Measurements from ENCODE around the gene SLC35G4. TPM values are rescaled to one million over a fixed set of nuclear protein-coding genes. Genes with fewer than 3 reads are reported as not detected.

Gene SLC35G4
- total RNA-seq, 1 donor from 2014 or later = not detected

- no peak overlapping the region for H3K4me3 ChIP-seq (ENCODE audit: low read depth, low read length)
These were observed 38.5 kb upstream of the SLC35G4 start for GRCh38 chr18:11570769-11571412.

GRCh38 chr18:11572201-11572600, 37.2 kb upstream of the SLC35G4 start:
- H3K4me3 ChIP-seq (ENCODE audit: low read depth, low read length) = no peak overlapping the region
- peaks cover 2% of the 10 kb centered on the region for H3K27me3 ChIP-seq (ENCODE audit: control insufficient read depth, insufficient read depth, low read length)
- no peak for DNase-seq (ENCODE audit: low read depth)
- H3K36me3 ChIP-seq (ENCODE audit: control insufficient read depth, insufficient read depth, low read length) = no peaks in the 10 kb centered on the region
- TF ChIP-seq CTCF (IDR thresholded peaks at IDR 0.05; ENCODE audit: insufficient read depth, low read length, poor library complexity, severe bottlenecking) = no peak

More at GRCh38 chr18:11570769-11571412, 38.5 kb upstream of the SLC35G4 start:
- TF ChIP-seq CTCF (IDR thresholded peaks at IDR 0.05; ENCODE audit: insufficient read depth, low read length, poor library complexity, severe bottlenecking) = no peak
- DNase-seq (ENCODE audit: low read depth) = no peak
- Histone ChIP-seq H3K36me3 (ENCODE audit: control insufficient read depth, insufficient read depth, low read length) (no peaks in the 10 kb centered on the region), H3K27me3 (ENCODE audit: control insufficient read depth, insufficient read depth, low read length) (peaks cover 2% of the 10 kb centered on the region)

- DNase-seq (ENCODE audit: low read depth) = no peak
- peaks cover 2% of the 10 kb centered on the region for H3K27me3 ChIP-seq (ENCODE audit: control insufficient read depth, insufficient read depth, low read length)
- TF ChIP-seq CTCF (IDR thresholded peaks at IDR 0.05; ENCODE audit: insufficient read depth, low read length, poor library complexity, severe bottlenecking) = no peak
- no peaks in the 10 kb centered on the region for H3K36me3 ChIP-seq (ENCODE audit: control insufficient read depth, insufficient read depth, low read length)
- no peak overlapping the region for H3K4me3 ChIP-seq (ENCODE audit: low read depth, low read length)
These were observed 34.9 kb upstream of the SLC35G4 start for GRCh38 chr18:11574545-11574944.

- Histone ChIP-seq H3K27me3 (ENCODE audit: control insufficient read depth, insufficient read depth, low read length) (no peaks in the 10 kb centered on the region), H3K36me3 (ENCODE audit: control insufficient read depth, insufficient read depth, low read length) (no peaks in the 10 kb centered on the region), H3K4me3 (ENCODE audit: low read depth, low read length) (no peak overlapping the region)
- no peak for TF ChIP-seq CTCF (IDR thresholded peaks at IDR 0.05; ENCODE audit: insufficient read depth, low read length, poor library complexity, severe bottlenecking)
- no peak for DNase-seq (ENCODE audit: low read depth)
These were observed 31.9 kb upstream of the SLC35G4 start for GRCh38 chr18:11577271-11578112.

- H3K27me3 ChIP-seq (ENCODE audit: control insufficient read depth, insufficient read depth, low read length) = no peaks in the 10 kb centered on the region
- no peaks in the 10 kb centered on the region for H3K36me3 ChIP-seq (ENCODE audit: control insufficient read depth, insufficient read depth, low read length)
- no peak overlapping the region for H3K4me3 ChIP-seq (ENCODE audit: low read depth, low read length)
- DNase-seq (ENCODE audit: low read depth) = no peak
- no peak for TF ChIP-seq CTCF (IDR thresholded peaks at IDR 0.05; ENCODE audit: insufficient read depth, low read length, poor library complexity, severe bottlenecking)
These were observed 30.6 kb upstream of the SLC35G4 start for GRCh38 chr18:11578799-11579198.
